B cell (primary cell): ENCODE data around the gene DNAJC8. TPM values are rescaled to one million over a fixed set of nuclear protein-coding genes. Genes with fewer than 3 reads are reported as not detected.
A peak's percentile ranks its signal among the peaks of the same experiment; 100 is the strongest.

Experiments
- ATAC-seq: fragments of 200-7000 bp; cut with Tn5 transposase; one replicate; pipeline ENCODE4 v1.10.0; 2021; ENCODE audit warnings: low read depth, mild to moderate bottlenecking, moderate number of reproducible peaks, moderate library complexity
- CTCF ChIA-PET: fragments of 350-600 bp; sonication (Branson Sonifier 250); formaldehyde crosslinking; loops from one replicate; lab custom pipeline; 2021; ENCODE audit warnings: antibody characterized with exemption, inconsistent platforms; lab: Charles Lee
- POLR2A ChIA-PET: fragments of 350-600 bp; sonication (Branson Sonifier 250); formaldehyde crosslinking; loops from one replicate; lab custom pipeline; 2021; ENCODE audit warnings: antibody characterized with exemption; lab: Charles Lee
- DNase-seq: peaks from one replicate; pipeline ENCODE4 v3.0.0; 2013
- H2AFZ ChIP-seq: 2 replicates; pipeline ENCODE4 v1.6.1; 2012; ENCODE audit warnings: mild to moderate bottlenecking, low read depth, low read length; ENCODE audit not compliant: insufficient read depth, poor library complexity, severe bottlenecking
- H3K27ac ChIP-seq, 2 donors: 1 replicate in 1 of 2; 2 replicates in 1 of 2; pipeline ENCODE4 v1.5.1; 2012 to 2013; ENCODE audit warnings: low read length in 2 of 2, mild to moderate bottlenecking in 2 of 2, moderate library complexity in 1 of 2
- H3K27me3 ChIP-seq, 4 experiments: fragments of 200-600 bp in 1 of 4; sonication (generic) in 1 of 4; replicated peaks in 1 of 4; 1 replicate in 2 of 4; 2 replicates in 2 of 4; pipeline versions ENCODE4 v1.6.1 to v1.7.0; 2013 to 2016; ENCODE audit warnings: low read length in 3 of 4, mild to moderate bottlenecking in 2 of 4, mixed read lengths in 1 of 4, moderate library complexity in 1 of 4; ENCODE audit not compliant: insufficient read depth in 4 of 4, control insufficient read depth in 3 of 4; ENCODE audit errors: control extremely low read depth in 1 of 4
- H3K36me3 ChIP-seq, 2 experiments: replicated peaks in 1 of 2; 1 replicate in 1 of 2; 2 replicates in 1 of 2; pipeline versions ENCODE4 v1.6.1 to v1.7.1; 2013; ENCODE audit warnings: low read length in 1 of 2; ENCODE audit not compliant: insufficient read depth in 2 of 2, control insufficient read depth in 1 of 2; ENCODE audit errors: control extremely low read depth in 1 of 2, extremely low read depth in 1 of 2
- H3K4me1 ChIP-seq, 2 donors: fragments of 200-600 bp in 1 of 2; sonication (generic) in 1 of 2; 1 replicate in 1 of 2; 2 replicates in 1 of 2; pipeline versions ENCODE4 v1.5.1 to v1.6.1; 2013 to 2017; ENCODE audit warnings: low read length in 2 of 2; ENCODE audit not compliant: control insufficient read depth in 2 of 2, insufficient read depth in 2 of 2
- H3K4me2 ChIP-seq: replicated peaks from 2 replicates; pipeline ENCODE3; 2012; ENCODE audit warnings: mild to moderate bottlenecking, low read depth, low read length; ENCODE audit not compliant: poor library complexity, severe bottlenecking
- H3K4me3 ChIP-seq, 5 experiments: fragments of 200-600 bp in 1 of 5; sonication (generic) in 1 of 5; 1 replicate in 3 of 5; 2 replicates in 2 of 5; pipeline versions ENCODE4 v1.5.1 to v1.7.0; 2011 to 2016; ENCODE audit warnings: low read length in 4 of 5, mild to moderate bottlenecking in 4 of 5, low read depth in 2 of 5, control low read depth in 1 of 5, moderate library complexity in 1 of 5; ENCODE audit not compliant: insufficient read depth in 1 of 5; ENCODE audit errors: control extremely low read depth in 1 of 5, extremely low read depth in 1 of 5
- H3K79me2 ChIP-seq: fragments of 200-600 bp; sonication (generic); one replicate; pipeline ENCODE4 v1.6.0; 2016; ENCODE audit warnings: low read length; ENCODE audit not compliant: control insufficient read depth, insufficient read depth
- H3K9ac ChIP-seq: fragments of 200-600 bp; sonication (generic); 2 replicates; pipeline ENCODE4 v1.6.1; 2017; ENCODE audit warnings: mild to moderate bottlenecking, low read length, moderate library complexity
- H3K9me3 ChIP-seq, 3 donors: one replicate each; pipeline versions ENCODE4 v1.6.1 to v1.7.1; 2013; ENCODE audit warnings: low read length in 2 of 3; ENCODE audit not compliant: control insufficient read depth in 2 of 3, insufficient read depth in 1 of 3; ENCODE audit errors: control extremely low read depth in 1 of 3
- H4K20me1 ChIP-seq: 2 replicates; pipeline ENCODE4 v1.6.0; 2012; ENCODE audit warnings: mild to moderate bottlenecking, low read length; ENCODE audit not compliant: insufficient read depth, control insufficient read depth, poor library complexity, severe bottlenecking
- H3K27ac Mint-ChIP-seq: one replicate; pipeline ENCODE4 v1.8.0; 2021; ENCODE audit warnings: mixed read lengths
- H3K27me3 Mint-ChIP-seq: one replicate; pipeline ENCODE4 v1.8.0; 2021; ENCODE audit warnings: mixed read lengths
- H3K4me1 Mint-ChIP-seq: one replicate; pipeline ENCODE4 v1.8.0; 2021; ENCODE audit warnings: mixed read lengths
- H3K4me3 Mint-ChIP-seq: one replicate; pipeline ENCODE4 v1.8.0; 2021; ENCODE audit warnings: mixed read lengths
- H3K9me3 Mint-ChIP-seq: one replicate; pipeline ENCODE4 v1.8.0; 2022; ENCODE audit warnings: mixed read lengths; ENCODE audit not compliant: insufficient read depth
- CTCF ChIP-seq: fragments of 200-600 bp; IDR thresholded peaks from one replicate; pipeline ENCODE4 v1.8.0; 2022; ENCODE audit warnings: antibody characterized with exemption, mild to moderate bottlenecking
- EZH2 ChIP-seq: IDR thresholded peaks from 2 replicates; pipeline ENCODE4 v1.6.1; 2012; ENCODE audit warnings: borderline replicate concordance, low read depth, mild to moderate bottlenecking, moderate library complexity, low read length; ENCODE audit not compliant: insufficient read depth, poor library complexity, severe bottlenecking
- WGBS: methylation state at CpG from one replicate; pipeline ENCODE4 v1.1.5; 2013; ENCODE audit warnings: missing lambda C conversion rate; ENCODE audit not compliant: insufficient coverage; 5-methylcytosine and 5-hydroxymethylcytosine counted together
- intact Hi-C: fragments of 100-400 bp; cut with micrococcal nuclease; formaldehyde crosslinking; loops from one replicate; pipeline ENCODE4 v1.10.0; 2022
- polyA plus RNA-seq: library from polyadenylated mRNA; depleted of rRNA; stranded (reverse); fragments of >200 nt; gene quantifications from 2 replicates; pipeline ENCODE4 v1.2.3, GENCODE V29; 2012
- total RNA-seq, 2 donors: library from RNA; stranded (reverse); fragments of 120-200 nt in 1 of 2; gene quantifications; 1 replicate in 1 of 2; 2 replicates in 1 of 2; pipeline versions ENCODE4 v1.2.3 to v1.2.4, GENCODE V29; 2013 to 2022

Gene DNAJC8
- total and polyA plus RNA-seq, 2 donors (not counting 1 experiment from before 2014, with no cell fraction given), result 26.3 to 74.6 TPM

GRCh38 chr1:28235755-28236655 lies 3.2 kb upstream of the DNAJC8 start, which contains the start of gene ATP5IF1:
TSS of gene ATP5IF1 (plus strand) at chr1:28236124. CDS start at chr1:28236184, 60 bp downstream.
- no peaks in the 10 kb centered on the region for H3K27me3 ChIP-seq
- H3K4me3 ChIP-seq, result peak within 1 kb of the TSS; percentile 80 to 99 (median 97)
- peak within 1 kb of the TSS; percentile 89 for H2AFZ ChIP-seq
- POLR2A ChIA-PET, result interaction anchor here (0.6 to 4.5 kb wide), 5 partner anchors 10 to 519 kb away, joined by 3 to 46 read pairs (median 4); partner anchors contain the start of gene MED18
- peaks cover 17 to 40% of the 10 kb centered on the region in 2 donors for H3K4me1 ChIP-seq
- H3K27me3 Mint-ChIP-seq, result no peaks in the 10 kb centered on the region
- TF ChIP-seq EZH2 (no peak), CTCF (no peak)
- peak within 1 kb of the TSS; percentile 82 for H3K4me2 ChIP-seq
- ATAC-seq (peak; percentile 96), DNase-seq (peak; percentile 96)
- no peaks in the 10 kb centered on the region for H3K9me3 Mint-ChIP-seq
- H3K4me1 Mint-ChIP-seq, result peaks cover 20% of the 10 kb centered on the region
- peaks cover 0 to 10% of the 10 kb centered on the region in 2 experiments for H3K36me3 ChIP-seq
- no peak within 1 kb of the TSS for H3K4me3 Mint-ChIP-seq
- no peaks in the 10 kb centered on the region for H4K20me1 ChIP-seq
- H3K9me3 ChIP-seq, result no peaks in the 10 kb centered on the region
- intact Hi-C loops, result loop anchor here (1.0 to 10.0 kb wide), 3 partner anchors 11 to 401 kb away; partner anchors contain the start of gene PPP1R8
- no peak within 1 kb of the TSS for H3K27ac Mint-ChIP-seq
- under 1% methylated on average over 59 of the region's 60 CpGs for WGBS
- H3K9ac ChIP-seq, result peak within 1 kb of the TSS; percentile 86
- H3K79me2 ChIP-seq, result peaks cover 49% of the 10 kb centered on the region
- CTCF ChIA-PET, result interaction anchor here (0.8 to 7.7 kb wide), 4 partner anchors 8 to 144 kb away, joined by 3 to 65 read pairs (median 8); no protein-coding TSS in a partner anchor
- H3K27ac ChIP-seq, result peak within 1 kb of the TSS; percentile 72 to 73
